Lower leg skin (tissue), 4 donors: ENCODE data around the gene SNX1. TPM values are rescaled to one million over a fixed set of nuclear protein-coding genes. Genes with fewer than 3 reads are reported as not detected.

Source experiments
- DNase-seq, 2 donors: peaks; one replicate each; pipeline ENCODE4 v3.0.0-alpha.2; 2019; ENCODE audit warnings: low spot score in 2 of 2
- H3K4me3 ChIP-seq: fragments of 200-600 bp; sonication (generic); 2 replicates; pipeline ENCODE4 v1.5.1; 2017; ENCODE audit warnings: mild to moderate bottlenecking, low read depth; ENCODE audit not compliant: poor library complexity, severe bottlenecking
- CTCF ChIP-seq, 3 donors: fragments of 450-650 bp; IDR thresholded peaks; one replicate each; pipeline ENCODE4 v1.5.1; 2016; ENCODE audit warnings: antibody characterized with exemption in 3 of 3, mild to moderate bottlenecking in 3 of 3, moderate library complexity in 2 of 3
- POLR2A ChIP-seq, 2 donors: fragments of 450-650 bp; IDR thresholded peaks; one replicate each; pipeline ENCODE4 v1.6.1; 2016 to 2017; ENCODE audit warnings: antibody characterized with exemption in 2 of 2, mild to moderate bottlenecking in 1 of 2, moderate library complexity in 1 of 2
- WGBS, 2 donors: methylation state at CpG; one replicate each; pipeline ENCODE4 v1.1.5; 2018; 5-methylcytosine and 5-hydroxymethylcytosine counted together
- intact Hi-C: fragments of 100-400 bp; cut with DNase I; formaldehyde crosslinking; loops from one replicate; pipeline ENCODE4 v1.15.0; 2023; ENCODE audit warnings: low total_unique reads
- total RNA-seq, 4 donors: library from RNA; depleted of rRNA; stranded (reverse); fragments of >200 nt; gene quantifications; one replicate each; pipeline ENCODE4 v1.1.0, GENCODE V29; 2016

SNX1 gene, protein sequence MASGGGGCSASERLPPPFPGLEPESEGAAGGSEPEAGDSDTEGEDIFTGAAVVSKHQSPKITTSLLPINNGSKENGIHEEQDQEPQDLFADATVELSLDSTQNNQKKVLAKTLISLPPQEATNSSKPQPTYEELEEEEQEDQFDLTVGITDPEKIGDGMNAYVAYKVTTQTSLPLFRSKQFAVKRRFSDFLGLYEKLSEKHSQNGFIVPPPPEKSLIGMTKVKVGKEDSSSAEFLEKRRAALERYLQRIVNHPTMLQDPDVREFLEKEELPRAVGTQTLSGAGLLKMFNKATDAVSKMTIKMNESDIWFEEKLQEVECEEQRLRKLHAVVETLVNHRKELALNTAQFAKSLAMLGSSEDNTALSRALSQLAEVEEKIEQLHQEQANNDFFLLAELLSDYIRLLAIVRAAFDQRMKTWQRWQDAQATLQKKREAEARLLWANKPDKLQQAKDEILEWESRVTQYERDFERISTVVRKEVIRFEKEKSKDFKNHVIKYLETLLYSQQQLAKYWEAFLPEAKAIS
- 10 to 100 TPM; 51.3 to 94.9 (median 65.7) TPM for total RNA-seq

- WGBS, 2 donors: 0 to 1% methylated on average over 65 to 66 of the region's 70 CpGs
- no peak for TF ChIP-seq CTCF (IDR thresholded peaks at IDR 0.05)
- peak in 1 of 2 donors; percentile 92 for TF ChIP-seq POLR2A (IDR thresholded peaks at IDR 0.05)
- DNase-seq: peak; percentile 94 to 98
- intact Hi-C loops: loop anchor here (10.0 kb wide), 1 partner anchor 59 kb away; the partner anchor contains the start of gene SNX22
- H3K4me3 ChIP-seq: peak within 1 kb of the TSS; percentile 83
Measured at GRCh38 chr15:64095795-64096667, at the start of gene SNX1. TSS of gene SNX1 (plus strand) at chr15:64095982. CDS start at chr15:64096014, 32 bp downstream.

- peak within 1 kb of the TSS; percentile 52 for H3K4me3 ChIP-seq
- 17 to 29% methylated on average over 18 to 34 of the region's 50 CpGs for WGBS, 2 donors
- peak in 1 of 2 donors; percentile 88 for DNase-seq
- no peak for TF ChIP-seq POLR2A (IDR thresholded peaks at IDR 0.05)
- peak in 1 of 3 donors; percentile 28 for TF ChIP-seq CTCF (IDR thresholded peaks at IDR 0.05)
- intact Hi-C loops: loop anchor here (10.0 kb wide), 1 partner anchor 102 kb away; no protein-coding TSS in a partner anchor
Measured at GRCh38 chr15:64046421-64047153, 49.2 kb upstream of the SNX1 start, which contains the start of gene DAPK2. TSS of gene DAPK2 (minus strand) at chr15:64046485. CDS start at chr15:64040261, 6,224 bp downstream.

DNA sequence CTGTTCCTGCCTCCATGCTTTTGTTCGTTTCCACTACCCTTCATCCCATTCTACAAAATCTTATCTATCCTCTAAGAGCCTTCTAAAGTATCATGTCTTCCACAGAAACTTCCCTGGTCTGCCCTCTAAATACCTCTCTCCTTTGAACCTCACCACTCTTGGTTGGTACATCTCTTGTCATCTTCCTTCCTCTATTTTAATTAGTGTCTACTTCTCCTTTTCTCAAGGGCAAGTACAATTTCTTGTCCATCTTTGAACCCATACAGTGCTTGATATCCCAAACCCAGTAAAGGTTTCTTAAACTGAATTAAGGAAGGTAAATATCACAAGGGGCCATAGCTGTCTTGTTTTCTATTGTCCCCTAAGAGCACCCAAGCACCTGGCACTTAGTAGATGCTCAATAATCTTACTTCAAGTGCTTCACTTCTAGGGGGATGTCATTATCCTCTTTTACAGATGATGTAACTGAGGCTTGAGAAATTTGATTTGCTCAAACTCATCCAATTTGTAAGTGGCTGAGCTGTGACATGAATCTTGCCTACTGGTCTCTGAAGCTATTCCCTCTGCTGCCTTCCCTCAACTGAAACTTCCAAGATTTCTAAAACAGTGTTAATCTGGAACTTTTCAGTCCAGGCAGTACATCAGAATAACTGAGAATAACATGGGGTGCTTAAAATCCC, 46.9 kb upstream of the SNX1 start:
- no peak overlapping the region for H3K4me3 ChIP-seq
- DNase-seq: no peak
- intact Hi-C loops: loop anchor here (10.0 kb wide), 1 partner anchor 104 kb away; no protein-coding TSS in a partner anchor
- WGBS, 2 donors: 83 to 86% methylated on average over 1 of the region's 1 CpG
- TF ChIP-seq POLR2A (IDR thresholded peaks at IDR 0.05) (no peak), CTCF (IDR thresholded peaks at IDR 0.05) (no peak)

DNA sequence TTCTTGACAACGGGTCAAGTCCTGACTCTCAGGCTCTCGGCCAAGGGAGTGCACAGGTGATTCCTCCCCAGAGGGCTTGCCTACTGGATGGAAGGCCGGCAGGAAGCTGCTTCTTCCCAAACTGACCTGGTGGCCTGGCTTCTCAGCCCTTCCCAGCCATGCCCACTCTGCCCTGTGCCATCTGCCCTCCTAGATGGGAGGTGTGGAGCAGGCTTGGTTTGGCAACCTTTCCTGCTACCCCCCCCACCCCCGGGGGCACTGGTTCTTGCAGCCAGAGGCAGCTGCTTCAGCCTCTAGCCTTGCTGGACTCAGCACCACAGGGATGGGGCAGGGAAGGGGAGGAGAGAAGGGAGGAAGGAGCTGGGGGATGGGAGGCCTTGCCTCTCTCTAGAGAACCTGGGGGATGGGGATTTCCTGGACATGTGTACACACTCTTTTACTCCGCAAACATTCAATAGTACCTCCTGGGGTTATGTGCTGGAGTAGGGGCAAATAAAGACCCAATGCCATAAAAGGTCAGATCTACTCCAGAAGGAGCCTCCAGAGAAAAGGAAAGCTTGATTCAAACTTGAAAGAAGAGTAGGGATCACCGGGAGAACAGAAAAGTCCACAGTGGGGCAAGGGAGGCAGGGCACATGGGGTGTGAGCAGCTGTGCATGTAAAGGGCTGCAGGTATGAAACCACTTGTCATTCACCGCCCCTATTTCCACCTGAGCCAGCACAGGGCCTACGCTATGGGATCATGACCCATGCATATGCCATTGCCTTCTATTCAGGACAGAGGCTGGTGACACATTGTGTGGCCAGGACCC, 45.3 kb upstream of the SNX1 start:
- WGBS, 2 donors: 69 to 76% methylated on average over 8 of the region's 8 CpGs
- TF ChIP-seq POLR2A (IDR thresholded peaks at IDR 0.05): no peak
- no peak overlapping the region for H3K4me3 ChIP-seq
- intact Hi-C loops: no loop called here
- DNase-seq: peak in 1 of 2 donors; percentile 77

GRCh38 chr15:64051093-64051402, 44.7 kb upstream of the SNX1 start:
- 89 to 100% methylated on average over 2 of the region's 2 CpGs for WGBS, 2 donors
- DNase-seq: no peak
- intact Hi-C loops: no loop called here
- H3K4me3 ChIP-seq: no peak overlapping the region
- no peak for TF ChIP-seq POLR2A (IDR thresholded peaks at IDR 0.05)
- no peak for TF ChIP-seq CTCF (IDR thresholded peaks at IDR 0.05)
